ENCODE data around the gene ADGRL1.

DNA sequence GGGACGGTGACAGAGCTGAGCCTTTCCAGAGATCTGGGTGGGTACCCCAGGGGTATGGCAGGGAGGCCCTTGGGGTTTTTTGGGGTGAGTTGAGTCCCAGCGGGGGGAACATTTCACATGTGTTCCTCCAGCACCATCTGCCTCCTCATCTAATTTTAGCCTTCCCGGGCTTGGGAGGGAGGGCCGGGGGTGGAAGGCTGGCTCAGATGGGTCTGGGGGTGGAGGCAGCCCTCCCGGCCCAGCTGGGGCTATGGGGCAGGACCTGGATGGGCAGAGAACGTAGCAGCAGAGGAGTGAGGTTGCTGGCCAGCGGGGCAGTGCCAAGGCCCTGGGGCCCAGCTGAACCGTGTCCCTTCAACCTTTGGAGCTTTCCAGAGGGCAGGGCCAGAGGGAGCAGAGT is 23.5 kb downstream of the ADGRL1 start:
- TF ChIP-seq POLR2A (IDR thresholded peaks at IDR 0.05), result no peak
- TF ChIP-seq, protein P1, sequence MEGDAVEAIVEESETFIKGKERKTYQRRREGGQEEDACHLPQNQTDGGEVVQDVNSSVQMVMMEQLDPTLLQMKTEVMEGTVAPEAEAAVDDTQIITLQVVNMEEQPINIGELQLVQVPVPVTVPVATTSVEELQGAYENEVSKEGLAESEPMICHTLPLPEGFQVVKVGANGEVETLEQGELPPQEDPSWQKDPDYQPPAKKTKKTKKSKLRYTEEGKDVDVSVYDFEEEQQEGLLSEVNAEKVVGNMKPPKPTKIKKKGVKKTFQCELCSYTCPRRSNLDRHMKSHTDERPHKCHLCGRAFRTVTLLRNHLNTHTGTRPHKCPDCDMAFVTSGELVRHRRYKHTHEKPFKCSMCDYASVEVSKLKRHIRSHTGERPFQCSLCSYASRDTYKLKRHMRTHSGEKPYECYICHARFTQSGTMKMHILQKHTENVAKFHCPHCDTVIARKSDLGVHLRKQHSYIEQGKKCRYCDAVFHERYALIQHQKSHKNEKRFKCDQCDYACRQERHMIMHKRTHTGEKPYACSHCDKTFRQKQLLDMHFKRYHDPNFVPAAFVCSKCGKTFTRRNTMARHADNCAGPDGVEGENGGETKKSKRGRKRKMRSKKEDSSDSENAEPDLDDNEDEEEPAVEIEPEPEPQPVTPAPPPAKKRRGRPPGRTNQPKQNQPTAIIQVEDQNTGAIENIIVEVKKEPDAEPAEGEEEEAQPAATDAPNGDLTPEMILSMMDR (IDR thresholded peaks at IDR 0.05), result no peak

Measured in suprapubic skin (tissue), 3 donors.